Colonic mucosa (tissue), 4 donors: Measurements from ENCODE around the gene ZSCAN12. TPM values are rescaled to one million over a fixed set of nuclear protein-coding genes. Genes with fewer than 3 reads are reported as not detected.

Experiments
- DNase-seq: peaks from one replicate; pipeline ENCODE4 v3.0.0-alpha.2; 2020
- H3K27ac ChIP-seq: fragments of 200-600 bp; one replicate; pipeline ENCODE4 v1.8.0; 2021
- H3K27me3 ChIP-seq: fragments of 200-600 bp; one replicate; pipeline ENCODE4 v1.8.0; 2021
- H3K36me3 ChIP-seq: fragments of 200-600 bp; one replicate; pipeline ENCODE4 v1.8.0; 2021
- H3K4me1 ChIP-seq: fragments of 200-600 bp; one replicate; pipeline ENCODE4 v1.8.0; 2021; ENCODE audit warnings: mild to moderate bottlenecking
- H3K4me3 ChIP-seq: fragments of 200-600 bp; one replicate; pipeline ENCODE4 v1.8.0; 2021
- H3K9ac ChIP-seq, 2 donors: one replicate each; pipeline ENCODE4 v1.7.0; 2013; ENCODE audit warnings: control low read depth in 2 of 2, low read depth in 2 of 2, low read length in 2 of 2
- H3K9me3 ChIP-seq: fragments of 200-600 bp; one replicate; pipeline ENCODE4 v1.8.0; 2021
- intact Hi-C: fragments of 100-400 bp; cut with DNase I; formaldehyde crosslinking; loops from one replicate; pipeline ENCODE4 v1.14.1; 2022
- total RNA-seq, 2 donors: library from RNA; stranded (reverse); fragmentation: NEBNext Ultra II Directional in 1 of 2; extraction: Animal tissue kit (Norgen Biotek cat#: 25700) in 1 of 2; gene quantifications; one replicate each; pipeline ENCODE4 v1.2.1, GENCODE V29; 2021
- TF ChIP-seq, protein P1 (sequence below): fragments of 200-600 bp; IDR thresholded peaks from one replicate; pipeline ENCODE4 v1.8.0; 2022; ENCODE audit warnings: antibody characterized with exemption, mild to moderate bottlenecking
- donor health status: healthy.
- donor health status: DM: no; HTN: no; CAD: no.
- donor health status: DM: no; HTN: no; CAD: no.

The ZSCAN12 gene
- total RNA-seq, 2 donors from 2014 or later: 4.5 to 4.9 TPM

DNA sequence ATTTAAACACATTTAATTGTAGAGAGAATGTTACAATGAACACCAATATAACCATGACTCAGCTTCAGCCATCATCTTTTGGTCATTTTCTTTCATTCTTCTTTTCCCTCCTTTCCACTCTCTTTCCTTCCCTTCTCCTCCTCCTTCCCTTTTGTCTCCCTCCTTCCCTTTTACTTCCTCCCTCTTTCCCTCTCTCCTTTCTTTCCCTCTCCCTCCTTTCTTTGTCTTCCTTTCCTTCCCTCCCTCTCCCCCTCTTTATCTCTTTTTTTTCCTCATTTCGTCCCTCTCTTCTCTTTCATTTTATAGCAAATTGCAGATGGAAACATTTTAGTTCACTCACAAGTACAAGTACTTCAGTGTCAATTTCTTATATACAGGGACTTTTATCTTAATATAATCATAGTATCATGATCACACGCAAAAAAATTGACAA, 48.0 kb downstream of the ZSCAN12 start:
- Histone ChIP-seq H3K27ac (no peak overlapping the region), H3K4me3 (no peak overlapping the region), H3K4me1 (peaks cover 4% of the 10 kb centered on the region), H3K27me3 (no peaks in the 10 kb centered on the region), H3K9me3 (no peaks in the 10 kb centered on the region), H3K9ac (no peak overlapping the region), H3K36me3 (no peaks in the 10 kb centered on the region)
- intact Hi-C loops: loop anchor here (10.0 kb wide), 2 partner anchors 127 to 447 kb away; partner anchors contain the start of gene ZSCAN9
- TF ChIP-seq, protein P1, sequence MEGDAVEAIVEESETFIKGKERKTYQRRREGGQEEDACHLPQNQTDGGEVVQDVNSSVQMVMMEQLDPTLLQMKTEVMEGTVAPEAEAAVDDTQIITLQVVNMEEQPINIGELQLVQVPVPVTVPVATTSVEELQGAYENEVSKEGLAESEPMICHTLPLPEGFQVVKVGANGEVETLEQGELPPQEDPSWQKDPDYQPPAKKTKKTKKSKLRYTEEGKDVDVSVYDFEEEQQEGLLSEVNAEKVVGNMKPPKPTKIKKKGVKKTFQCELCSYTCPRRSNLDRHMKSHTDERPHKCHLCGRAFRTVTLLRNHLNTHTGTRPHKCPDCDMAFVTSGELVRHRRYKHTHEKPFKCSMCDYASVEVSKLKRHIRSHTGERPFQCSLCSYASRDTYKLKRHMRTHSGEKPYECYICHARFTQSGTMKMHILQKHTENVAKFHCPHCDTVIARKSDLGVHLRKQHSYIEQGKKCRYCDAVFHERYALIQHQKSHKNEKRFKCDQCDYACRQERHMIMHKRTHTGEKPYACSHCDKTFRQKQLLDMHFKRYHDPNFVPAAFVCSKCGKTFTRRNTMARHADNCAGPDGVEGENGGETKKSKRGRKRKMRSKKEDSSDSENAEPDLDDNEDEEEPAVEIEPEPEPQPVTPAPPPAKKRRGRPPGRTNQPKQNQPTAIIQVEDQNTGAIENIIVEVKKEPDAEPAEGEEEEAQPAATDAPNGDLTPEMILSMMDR: no peak
- no peak for DNase-seq

GRCh38 chr6:28351087-28351486, 48.5 kb downstream of the ZSCAN12 start:
- Histone ChIP-seq H3K27me3 (no peaks in the 10 kb centered on the region), H3K4me1 (peaks cover 4% of the 10 kb centered on the region), H3K27ac (no peak overlapping the region), H3K36me3 (no peaks in the 10 kb centered on the region), H3K9me3 (no peaks in the 10 kb centered on the region), H3K9ac (peak overlapping the region in 1 of 2 donors; percentile 15), H3K4me3 (no peak overlapping the region)
- no peak for DNase-seq
- intact Hi-C loops: loop anchor here (10.0 kb wide), 2 partner anchors 126 to 446 kb away; partner anchors contain the start of gene ZSCAN9
- TF ChIP-seq, protein P1: no peak

DNA sequence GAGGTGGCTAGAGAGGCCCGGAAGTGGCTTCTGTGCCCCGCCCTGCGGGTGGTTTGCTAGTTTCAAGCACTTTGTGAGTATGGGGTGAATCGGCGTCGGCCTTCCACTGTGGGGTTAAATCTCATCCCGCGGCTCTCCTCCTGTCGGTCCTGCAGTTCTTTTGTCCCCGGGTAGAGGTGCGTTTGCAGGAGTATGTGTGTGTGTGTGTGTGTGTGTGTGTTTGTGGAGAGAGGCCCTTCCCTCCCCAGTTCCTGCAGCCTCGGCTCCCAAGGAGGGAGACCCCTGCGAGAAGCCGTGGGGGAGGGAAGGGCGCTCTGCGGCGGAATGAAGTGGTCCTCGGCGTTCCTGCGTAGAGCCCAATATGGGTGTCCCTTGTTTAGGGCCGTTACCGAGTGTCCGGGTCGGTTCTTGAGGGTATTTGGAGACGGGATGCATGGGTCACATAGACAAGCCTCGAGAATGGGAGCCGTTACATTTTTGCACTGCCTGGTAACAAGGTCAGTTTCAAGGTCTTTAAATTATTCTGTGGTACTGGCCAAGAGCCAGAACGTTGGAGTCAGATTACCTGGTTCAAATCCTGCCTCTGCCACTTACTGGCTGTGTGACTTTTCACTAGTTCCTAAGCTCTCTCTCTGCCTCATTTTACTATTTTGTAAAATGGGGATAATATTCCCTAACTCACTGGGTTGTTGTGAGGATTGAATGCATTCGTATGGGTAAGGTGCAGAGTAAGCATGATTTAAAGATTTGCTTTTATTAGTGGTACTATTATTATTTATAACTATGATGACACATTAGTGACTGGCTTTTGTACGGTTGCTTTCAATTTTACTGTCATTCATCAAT, 49.4 kb downstream of the ZSCAN12 start, which contains the start of gene ZKSCAN3:
ZKSCAN3 (plus strand) TSS at position 56 of the 846 bp plus-strand sequence. CDS start 9,640 bp downstream, outside the sequence.
- TF ChIP-seq, protein P1: no peak
- intact Hi-C loops: loop anchor here (10.0 kb wide), 2 partner anchors 125 to 445 kb away; partner anchors contain the start of gene ZSCAN9
- peak; percentile 92 for DNase-seq
- Histone ChIP-seq H3K9me3 (no peaks in the 10 kb centered on the region), H3K27me3 (no peaks in the 10 kb centered on the region), H3K36me3 (no peaks in the 10 kb centered on the region), H3K9ac (peak within 1 kb of the TSS; percentile 81 to 91), H3K27ac (peak within 1 kb of the TSS; percentile 43), H3K4me1 (peaks cover 4% of the 10 kb centered on the region), H3K4me3 (peak within 1 kb of the TSS; percentile 69)

GRCh38 chr6:28349344-28349891, 50.1 kb downstream of the ZSCAN12 start:
- peak overlapping the region; percentile 43 for H3K27ac ChIP-seq
- H3K36me3 ChIP-seq: no peaks in the 10 kb centered on the region
- DNase-seq: no peak
- H3K9ac ChIP-seq: peak overlapping the region; percentile 81 to 91
- no peaks in the 10 kb centered on the region for H3K27me3 ChIP-seq
- peaks cover 4% of the 10 kb centered on the region for H3K4me1 ChIP-seq
- TF ChIP-seq, protein P1: no peak
- intact Hi-C loops: no loop called here
- H3K9me3 ChIP-seq: no peaks in the 10 kb centered on the region
- peak overlapping the region; percentile 69 for H3K4me3 ChIP-seq

GRCh38 chr6:28347119-28347518, 52.4 kb downstream of the ZSCAN12 start:
- Histone ChIP-seq H3K4me3 (no peak overlapping the region), H3K27ac (no peak overlapping the region), H3K36me3 (no peaks in the 10 kb centered on the region), H3K9me3 (no peaks in the 10 kb centered on the region), H3K9ac (no peak overlapping the region), H3K27me3 (no peaks in the 10 kb centered on the region), H3K4me1 (peaks cover 4% of the 10 kb centered on the region)
- intact Hi-C loops: no loop called here
- TF ChIP-seq, protein P1: no peak
- DNase-seq: no peak
